Loucy (cell line): ENCODE measurements around the gene KIAA0825.

Source experiments
- H2AFZ ChIP-seq: fragments of 200-600 bp; sonication (generic); 2 replicates; pipeline ENCODE4 v1.6.0; 2016; ENCODE audit warnings: antibody characterized with exemption, mild to moderate bottlenecking, low read length, moderate library complexity
- H3F3A ChIP-seq: fragments of 200-600 bp; 2 replicates; pipeline ENCODE4 v1.6.0; 2016; ENCODE audit warnings: antibody characterized with exemption, low read depth, mild to moderate bottlenecking
- H3K27me3 ChIP-seq: fragments of 200-600 bp; sonication (generic); 2 replicates; pipeline ENCODE4 v1.6.1; 2014; ENCODE audit warnings: low read length, mild to moderate bottlenecking; ENCODE audit not compliant: insufficient read depth, poor library complexity, severe bottlenecking
- H3K36me3 ChIP-seq: fragments of 200-600 bp; sonication (generic); 2 replicates; pipeline ENCODE4 v1.6.1; 2016; ENCODE audit warnings: low read length; ENCODE audit not compliant: insufficient read depth
- H3K4me1 ChIP-seq: fragments of 200-600 bp; sonication (generic); 2 replicates; pipeline ENCODE4 v1.5.1; 2014; ENCODE audit warnings: low read length, mild to moderate bottlenecking; ENCODE audit not compliant: insufficient read depth, poor library complexity, severe bottlenecking
- H3K4me2 ChIP-seq: fragments of 200-600 bp; sonication (generic); 2 replicates; pipeline ENCODE4 v1.6.0; 2014; ENCODE audit warnings: antibody characterized with exemption, low read length, low read depth, mild to moderate bottlenecking; ENCODE audit not compliant: poor library complexity, severe bottlenecking
- H3K4me3 ChIP-seq: fragments of 200-600 bp; sonication (generic); 2 replicates; pipeline ENCODE4 v1.5.1; 2014; ENCODE audit warnings: low read length, mild to moderate bottlenecking, mixed read lengths; ENCODE audit not compliant: poor library complexity, severe bottlenecking
- H3K79me2 ChIP-seq: fragments of 200-600 bp; sonication (generic); 2 replicates; pipeline ENCODE4 v1.6.1; 2014; ENCODE audit warnings: low read length; ENCODE audit not compliant: insufficient read depth
- H3K9ac ChIP-seq: fragments of 200-600 bp; sonication (generic); 2 replicates; pipeline ENCODE4 v1.6.0; 2014; ENCODE audit warnings: mild to moderate bottlenecking, low read depth, low read length, moderate library complexity; ENCODE audit not compliant: poor library complexity, severe bottlenecking
- H3K9me2 ChIP-seq: fragments of 200-600 bp; sonication (generic); replicated peaks from 2 replicates; pipeline ENCODE4 v1.6.1; 2016; ENCODE audit warnings: low read depth, low read length, mixed read lengths
- H3K9me3 ChIP-seq: fragments of 200-600 bp; sonication (generic); 2 replicates; pipeline ENCODE4 v1.6.1; 2014; ENCODE audit warnings: mild to moderate bottlenecking, antibody characterized with exemption, low read length, low read depth; ENCODE audit not compliant: insufficient read depth
- H4K20me1 ChIP-seq: fragments of 200-600 bp; sonication (generic); 2 replicates; pipeline ENCODE4 v1.6.0; 2014; ENCODE audit warnings: antibody characterized with exemption, low read length, mild to moderate bottlenecking; ENCODE audit not compliant: insufficient read depth, poor library complexity, severe bottlenecking
- EZH2phosphoT487 ChIP-seq: fragments of 200-600 bp; IDR thresholded peaks from 2 replicates; pipeline ENCODE4 v1.6.1; 2018; ENCODE audit warnings: antibody characterized with exemption, mild to moderate bottlenecking, moderate library complexity, borderline replicate concordance
- TF ChIP-seq, protein P1 (sequence below): fragments of 200-600 bp; sonication (generic); conservative IDR thresholded peaks from 2 replicates; pipeline ENCODE4 v1.5.1; 2014; ENCODE audit warnings: mild to moderate bottlenecking, antibody characterized with exemption, low read length

The KIAA0825 gene

DNA sequence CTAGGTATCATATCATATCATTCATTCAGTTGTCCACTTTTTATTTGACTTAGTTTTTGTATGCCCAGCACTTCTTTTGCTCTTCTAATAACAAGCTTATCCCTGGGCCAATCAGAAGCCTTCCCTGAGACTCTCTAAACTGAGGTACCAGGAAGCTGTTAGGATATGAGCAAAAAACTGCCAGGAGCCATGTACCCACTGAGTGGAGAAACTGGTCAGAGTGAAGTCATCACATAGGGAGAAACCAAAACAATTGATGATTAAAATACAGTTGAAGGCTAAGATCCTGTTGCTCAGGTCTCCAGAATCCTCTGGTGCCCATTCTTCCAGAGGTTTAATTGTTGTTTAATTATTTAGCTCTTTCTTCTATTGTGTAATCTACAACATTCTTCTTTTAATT is 120.2 kb downstream of the KIAA0825 start:
- Histone ChIP-seq H3K27me3 (no peaks in the 10 kb centered on the region), H2AFZ (no peak overlapping the region), H3K4me1 (no peaks in the 10 kb centered on the region), H3K9me3 (no peaks in the 10 kb centered on the region), H3K4me2 (no peak overlapping the region), H3K36me3 (no peaks in the 10 kb centered on the region), H3F3A (no peaks in the 10 kb centered on the region), H3K4me3 (no peak overlapping the region), H3K9me2 (no peaks in the 10 kb centered on the region), H3K9ac (no peak overlapping the region), H4K20me1 (no peaks in the 10 kb centered on the region), H3K79me2 (no peaks in the 10 kb centered on the region)
- no peak for TF ChIP-seq EZH2phosphoT487
- TF ChIP-seq, protein P1, sequence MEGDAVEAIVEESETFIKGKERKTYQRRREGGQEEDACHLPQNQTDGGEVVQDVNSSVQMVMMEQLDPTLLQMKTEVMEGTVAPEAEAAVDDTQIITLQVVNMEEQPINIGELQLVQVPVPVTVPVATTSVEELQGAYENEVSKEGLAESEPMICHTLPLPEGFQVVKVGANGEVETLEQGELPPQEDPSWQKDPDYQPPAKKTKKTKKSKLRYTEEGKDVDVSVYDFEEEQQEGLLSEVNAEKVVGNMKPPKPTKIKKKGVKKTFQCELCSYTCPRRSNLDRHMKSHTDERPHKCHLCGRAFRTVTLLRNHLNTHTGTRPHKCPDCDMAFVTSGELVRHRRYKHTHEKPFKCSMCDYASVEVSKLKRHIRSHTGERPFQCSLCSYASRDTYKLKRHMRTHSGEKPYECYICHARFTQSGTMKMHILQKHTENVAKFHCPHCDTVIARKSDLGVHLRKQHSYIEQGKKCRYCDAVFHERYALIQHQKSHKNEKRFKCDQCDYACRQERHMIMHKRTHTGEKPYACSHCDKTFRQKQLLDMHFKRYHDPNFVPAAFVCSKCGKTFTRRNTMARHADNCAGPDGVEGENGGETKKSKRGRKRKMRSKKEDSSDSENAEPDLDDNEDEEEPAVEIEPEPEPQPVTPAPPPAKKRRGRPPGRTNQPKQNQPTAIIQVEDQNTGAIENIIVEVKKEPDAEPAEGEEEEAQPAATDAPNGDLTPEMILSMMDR = no peak

GRCh38 chr5:94485067-94485466 is 133.3 kb downstream of the KIAA0825 start:
- Histone ChIP-seq H3K79me2 (no peaks in the 10 kb centered on the region), H3K9me3 (no peaks in the 10 kb centered on the region), H4K20me1 (no peaks in the 10 kb centered on the region), H3F3A (no peaks in the 10 kb centered on the region), H3K4me3 (no peak overlapping the region), H3K27me3 (no peaks in the 10 kb centered on the region), H2AFZ (no peak overlapping the region), H3K4me2 (no peak overlapping the region), H3K9ac (no peak overlapping the region), H3K9me2 (no peaks in the 10 kb centered on the region), H3K36me3 (no peaks in the 10 kb centered on the region), H3K4me1 (no peaks in the 10 kb centered on the region)
- TF ChIP-seq, protein P1 = no peak
- TF ChIP-seq EZH2phosphoT487 = no peak

GRCh38 chr5:94481059-94481458 is 137.3 kb downstream of the KIAA0825 start:
- H3K4me3 ChIP-seq = no peak overlapping the region
- no peaks in the 10 kb centered on the region for H3K36me3 ChIP-seq
- no peaks in the 10 kb centered on the region for H3K79me2 ChIP-seq
- H2AFZ ChIP-seq = no peak overlapping the region
- no peak overlapping the region for H3K9ac ChIP-seq
- no peaks in the 10 kb centered on the region for H4K20me1 ChIP-seq
- no peaks in the 10 kb centered on the region for H3K9me3 ChIP-seq
- no peaks in the 10 kb centered on the region for H3K9me2 ChIP-seq
- H3K4me1 ChIP-seq = no peaks in the 10 kb centered on the region
- H3K4me2 ChIP-seq = no peak overlapping the region
- TF ChIP-seq, protein P1 = no peak
- no peak for TF ChIP-seq EZH2phosphoT487
- H3K27me3 ChIP-seq = no peaks in the 10 kb centered on the region
- no peaks in the 10 kb centered on the region for H3F3A ChIP-seq
